MCF 10A (cell line): Measurements from ENCODE around the gene ODAD3. TPM values are rescaled to one million over a fixed set of nuclear protein-coding genes. Genes with fewer than 3 reads are reported as not detected.
"Not testable (repeated sequence)": the region's sequence is repeated elsewhere in the genome, so short reads cannot be mapped to it uniquely, and the experiment has no call there.

Source experiments
- BruUV-seq: library from RNA; stranded (reverse); fragments of 400-500 nt; replicated peaks from 2 replicates; lab custom pipeline; 2021; lab: Mats Ljungman, UMichigan
- CTCF ChIA-PET: fragments of 300-600 bp; sonication (Branson Sonifier 250); formaldehyde crosslinking; extraction: SDS; loops from one replicate; lab custom pipeline; 2021; ENCODE audit warnings: antibody characterized with exemption, inconsistent platforms; lab: Yijun Ruan, JAX
- POLR2A ChIA-PET: fragments of 300-600, 350-650 bp; sonication (Branson Sonifier 250); formaldehyde crosslinking; extraction: SDS; loops from one replicate; lab custom pipeline; 2020; ENCODE audit warnings: antibody characterized with exemption, inconsistent platforms; lab: Yijun Ruan, JAX
- DNase-seq: peaks from one replicate; pipeline ENCODE4 v3.0.0-alpha.2; 2018; ENCODE audit not compliant: unreplicated experiment
- H3K27ac Mint-ChIP-seq: one replicate; pipeline ENCODE4 v1.8.0; 2022; ENCODE audit warnings: mild to moderate bottlenecking, low read depth, mixed read lengths; ENCODE audit not compliant: unreplicated experiment
- H3K27me3 Mint-ChIP-seq: one replicate; pipeline ENCODE4 v1.8.0; 2022; ENCODE audit warnings: mixed read lengths; ENCODE audit not compliant: insufficient read depth, unreplicated experiment
- H3K36me3 Mint-ChIP-seq: one replicate; pipeline ENCODE4 v1.8.0; 2022; ENCODE audit warnings: mild to moderate bottlenecking, moderate library complexity, mixed read lengths; ENCODE audit not compliant: insufficient read depth, unreplicated experiment
- H3K4me1 Mint-ChIP-seq: one replicate; pipeline ENCODE4 v1.8.0; 2022; ENCODE audit warnings: mixed read lengths; ENCODE audit not compliant: insufficient read depth, unreplicated experiment
- H3K4me3 Mint-ChIP-seq: one replicate; pipeline ENCODE4 v1.8.0; 2022; ENCODE audit warnings: mild to moderate bottlenecking, moderate library complexity, mixed read lengths; ENCODE audit not compliant: unreplicated experiment
- H3K9me3 Mint-ChIP-seq: one replicate; pipeline ENCODE4 v1.8.0; 2022; ENCODE audit warnings: mixed read lengths; ENCODE audit not compliant: unreplicated experiment
- CTCF ChIP-seq: fragments of 200-600 bp; IDR thresholded peaks from one replicate; pipeline ENCODE4 v1.8.0; 2022; ENCODE audit warnings: antibody characterized with exemption, mild to moderate bottlenecking; ENCODE audit not compliant: unreplicated experiment
- intact Hi-C: fragments of 100-400 bp; cut with micrococcal nuclease; formaldehyde crosslinking; loops from 2 replicates; pipeline ENCODE4 v1.14.1; 2022
- total RNA-seq: library from RNA; stranded (reverse); gene quantifications from 2 replicates; pipeline ENCODE4 v1.2.3, GENCODE V29; 2022

ODAD3 gene
- total RNA-seq, 1 experiment from 2014 or later, result 0.30 TPM

GRCh38 chr19:11463391-11463790 is 28.5 kb upstream of the ODAD3 start:
- Mint-ChIP-seq H3K27me3 (peaks cover 14% of the 10 kb centered on the region), H3K36me3 (no peaks in the 10 kb centered on the region), H3K4me3 (no peak overlapping the region), H3K27ac (no peak overlapping the region), H3K4me1 (no peaks in the 10 kb centered on the region), H3K9me3 (no peaks in the 10 kb centered on the region)
- TF ChIP-seq CTCF, result no peak
- intact Hi-C loops, result no loop called here
- no TSS peak for BruUV-seq
- CTCF ChIA-PET, result interaction anchor here (0.7 kb wide), 2 partner anchors 66 to 76 kb away, joined by 3 read pairs; no protein-coding TSS in a partner anchor
- no peak for DNase-seq
- POLR2A ChIA-PET, result no interaction called here

- Mint-ChIP-seq H3K9me3 (no peaks in the 10 kb centered on the region), H3K27ac (no peak overlapping the region), H3K27me3 (peaks cover 14% of the 10 kb centered on the region), H3K4me1 (no peaks in the 10 kb centered on the region), H3K4me3 (no peak overlapping the region), H3K36me3 (no peaks in the 10 kb centered on the region)
- ChIA-PET POLR2A (no interaction called here), CTCF (interaction anchor here (0.7 kb wide), 1 partner anchor 267 kb away, joined by 3 read pairs; no protein-coding TSS in a partner anchor)
- no peak for TF ChIP-seq CTCF
- no TSS peak for BruUV-seq
- intact Hi-C loops, result no loop called here
- DNase-seq, result no peak
Observed at GRCh38 chr19:11461453-11461852, 26.5 kb upstream of the ODAD3 start.

GRCh38 chr19:11460207-11460606 is 25.3 kb upstream of the ODAD3 start:
- Mint-ChIP-seq H3K36me3 (no peaks in the 10 kb centered on the region), H3K27ac (no peak overlapping the region), H3K27me3 (peaks cover 14% of the 10 kb centered on the region), H3K4me1 (no peaks in the 10 kb centered on the region), H3K4me3 (no peak overlapping the region), H3K9me3 (no peaks in the 10 kb centered on the region)
- intact Hi-C loops, result no loop called here
- CTCF ChIA-PET, result no interaction called here
- POLR2A ChIA-PET, result no interaction called here
- TF ChIP-seq CTCF, result no peak
- BruUV-seq, result no TSS peak
- DNase-seq, result no peak

- peaks cover 14% of the 10 kb centered on the region for H3K27me3 Mint-ChIP-seq
- H3K36me3 Mint-ChIP-seq, H3K27ac Mint-ChIP-seq, CTCF ChIA-PET, H3K9me3 Mint-ChIP-seq, POLR2A ChIA-PET, H3K4me3 Mint-ChIP-seq, DNase-seq, BruUV-seq, H3K4me1 Mint-ChIP-seq, intact Hi-C loops: not testable (repeated sequence)
Observed at GRCh38 chr19:11458912-11459311, 24.0 kb upstream of the ODAD3 start.
